M059J (cell line): ENCODE measurements around the gene STK16. TPM values are rescaled to one million over a fixed set of nuclear protein-coding genes. Genes with fewer than 3 reads are reported as not detected.
"Not testable (repeated sequence)": the region's sequence is repeated elsewhere in the genome, so short reads cannot be mapped to it uniquely, and the experiment has no call there.

Experiments used
- DNase-seq: peaks from one replicate; pipeline ENCODE4 v3.0.0-alpha.2; 2012; ENCODE audit warnings: low read depth
- total RNA-seq: library from RNA; depleted of rRNA; stranded (reverse); fragments of >200 nt; shearing (Covaris generic); gene quantifications from 2 replicates; pipeline ENCODE4 v1.2.3, GENCODE V29; 2014

STK16 gene
- total RNA-seq, 1 experiment from 2014 or later, result 33.7 TPM

- DNase-seq, result not testable (repeated sequence)
These were observed 41.8 kb downstream of the STK16 start for GRCh38 chr2:219287116-219287440.

- DNase-seq, result no peak
These were observed 42.4 kb downstream of the STK16 start for GRCh38 chr2:219287580-219288265.

GRCh38 chr2:219289195-219289536, 43.9 kb downstream of the STK16 start:
- DNase-seq, result no peak

GRCh38 chr2:219289537-219290361, 44.5 kb downstream of the STK16 start:
- DNase-seq, result peak; percentile 66

GRCh38 chr2:219290381-219291171, 45.3 kb downstream of the STK16 start:
- DNase-seq, result no peak

GRCh38 chr2:219291394-219291793, 46.1 kb downstream of the STK16 start:
- no peak for DNase-seq

- no peak for DNase-seq
These were observed 46.7 kb downstream of the STK16 start for GRCh38 chr2:219291910-219292490.

- no peak for DNase-seq
These were observed 47.3 kb downstream of the STK16 start for GRCh38 chr2:219292616-219293015.

- no peak for DNase-seq
These were observed 48.5 kb downstream of the STK16 start for GRCh38 chr2:219293736-219294231.

GRCh38 chr2:219294356-219295351, 49.4 kb downstream of the STK16 start:
- peak; percentile 70 for DNase-seq

GRCh38 chr2:219296142-219296541, 50.9 kb downstream of the STK16 start:
- no peak for DNase-seq

- DNase-seq, result no peak
These were observed 51.5 kb downstream of the STK16 start for GRCh38 chr2:219296631-219297391.

- no peak for DNase-seq
These were observed 52.6 kb downstream of the STK16 start for GRCh38 chr2:219297766-219298456.

- DNase-seq, result peak; percentile 65
These were observed 53.6 kb downstream of the STK16 start for GRCh38 chr2:219298759-219299371.

GRCh38 chr2:219299372-219299760, 54.1 kb downstream of the STK16 start:
- DNase-seq, result no peak
